Activated CD4-positive, alpha-beta T cell treated with anti-CD3 and anti-CD28 coated beads, Interleukin-2, amount 10 ng/mL, durations not matched to agents 24 days and 14 days (primary cell): ENCODE results near the gene VAMP1. TPM values are rescaled to one million over a fixed set of nuclear protein-coding genes. Genes with fewer than 3 reads are reported as not detected.
"Not testable (repeated sequence)": the region's sequence is repeated elsewhere in the genome, so short reads cannot be mapped to it uniquely, and the experiment has no call there.

ENCODE experiments used
- DNase-seq: peaks from one replicate; pipeline ENCODE4 v3.0.0; 2022
- H3K27ac Mint-ChIP-seq: one replicate; pipeline ENCODE4 v1.8.0; 2022; ENCODE audit warnings: mild to moderate bottlenecking, mixed read lengths
- H3K27me3 Mint-ChIP-seq: one replicate; pipeline ENCODE4 v1.8.0; 2022; ENCODE audit warnings: mixed read lengths
- H3K36me3 Mint-ChIP-seq: one replicate; pipeline ENCODE4 v1.8.0; 2022; ENCODE audit warnings: low read depth, mild to moderate bottlenecking, mixed read lengths
- H3K4me1 Mint-ChIP-seq: one replicate; pipeline ENCODE4 v1.8.0; 2021; ENCODE audit warnings: mixed read lengths
- H3K4me3 Mint-ChIP-seq: one replicate; pipeline ENCODE4 v1.8.0; 2022; ENCODE audit warnings: mild to moderate bottlenecking, moderate library complexity, mixed read lengths
- H3K9me3 Mint-ChIP-seq: one replicate; pipeline ENCODE4 v1.8.0; 2021; ENCODE audit warnings: mixed read lengths
- intact Hi-C: fragments of 100-400 bp; cut with micrococcal nuclease; formaldehyde crosslinking; loops from one replicate; pipeline ENCODE4 v1.15.1; 2023
- total RNA-seq: library from RNA; stranded (reverse); gene quantifications from 2 replicates; pipeline ENCODE4 v1.2.3, GENCODE V29; 2022

VAMP1 gene, protein sequence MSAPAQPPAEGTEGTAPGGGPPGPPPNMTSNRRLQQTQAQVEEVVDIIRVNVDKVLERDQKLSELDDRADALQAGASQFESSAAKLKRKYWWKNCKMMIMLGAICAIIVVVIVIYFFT
- 50.0 and 51.2 TPM in 2 replicates for total RNA-seq

- H3K4me1 Mint-ChIP-seq = peaks cover 52% of the 10 kb centered on the region
- H3K9me3 Mint-ChIP-seq = no peaks in the 10 kb centered on the region
Measured at GRCh38 chr12:6470375-6471163, at the start of gene VAMP1. Gene VAMP1 (minus strand): TSS chr12:6470677. CDS start chr12:6470531, 146 bp downstream.

DNA sequence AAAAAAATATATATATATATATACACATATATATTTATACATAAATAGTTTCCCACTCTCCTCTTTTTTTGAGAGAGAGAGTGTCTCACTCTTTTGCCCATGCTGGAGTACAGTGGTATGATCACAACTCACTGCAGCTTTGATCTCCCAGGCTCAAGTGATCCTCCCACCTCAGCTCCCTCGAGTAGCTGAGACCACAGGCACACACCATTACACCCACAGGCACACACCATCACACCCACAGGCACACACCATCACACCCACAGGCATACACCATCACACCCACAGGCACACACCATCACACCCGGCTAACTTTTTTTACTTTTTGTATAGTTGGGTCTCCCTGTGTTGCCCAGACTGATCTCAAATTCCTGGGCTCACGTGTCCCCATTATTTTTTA is 49.7 kb upstream of the VAMP1 start:
- intact Hi-C loops = no loop called here
- Mint-ChIP-seq H3K27ac (peak overlapping the region; percentile 79), H3K9me3 (no peaks in the 10 kb centered on the region), H3K4me3 (no peak overlapping the region), H3K4me1 (peaks cover 6% of the 10 kb centered on the region), H3K27me3 (no peaks in the 10 kb centered on the region), H3K36me3 (peaks cover 75% of the 10 kb centered on the region)
- no peak for DNase-seq

More at GRCh38 chr12:6470375-6471163, at the start of gene VAMP1:
- peak within 1 kb of the TSS; percentile 91 for H3K27ac Mint-ChIP-seq
- peaks cover 40% of the 10 kb centered on the region for H3K36me3 Mint-ChIP-seq
- peak; percentile 99 for DNase-seq
- H3K4me3 Mint-ChIP-seq = peak within 1 kb of the TSS; percentile 94
- intact Hi-C loops = loop anchor here (1.0 kb wide), 4 partner anchors 8 to 62 kb away; partner anchors contain the start of gene MRPL51
- H3K27me3 Mint-ChIP-seq = peaks cover 1% of the 10 kb centered on the region

DNA sequence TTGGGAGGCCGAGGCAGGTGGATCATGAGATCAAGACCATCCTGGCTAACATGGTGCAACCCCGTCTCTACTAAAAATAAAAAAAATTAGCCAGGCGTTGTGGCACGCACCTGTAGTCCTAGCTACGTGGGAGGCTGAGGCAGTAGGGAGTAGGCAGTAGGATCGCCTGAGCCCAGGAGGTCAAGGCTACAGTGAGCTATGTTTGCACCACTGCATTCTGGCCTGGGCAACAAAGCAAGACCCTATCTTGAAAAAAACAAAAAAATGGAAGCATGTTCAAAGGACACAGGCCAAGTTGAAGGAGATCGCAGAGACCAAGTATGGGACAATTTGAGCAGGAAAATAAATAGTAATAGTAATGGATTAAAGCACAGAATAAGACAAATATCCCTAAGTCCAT is 37.6 kb upstream of the VAMP1 start:
- DNase-seq = no peak
- Mint-ChIP-seq H3K27me3 (no peaks in the 10 kb centered on the region), H3K36me3 (peaks cover 40% of the 10 kb centered on the region), H3K4me3 (no peak overlapping the region), H3K4me1 (peaks cover 14% of the 10 kb centered on the region), H3K9me3 (no peaks in the 10 kb centered on the region), H3K27ac (no peak overlapping the region)
- intact Hi-C loops = no loop called here

GRCh38 chr12:6507102-6507998 is 36.9 kb upstream of the VAMP1 start:
- no peaks in the 10 kb centered on the region for H3K9me3 Mint-ChIP-seq
- H3K27ac Mint-ChIP-seq = peak overlapping the region; percentile 34
- H3K36me3 Mint-ChIP-seq = peaks cover 35% of the 10 kb centered on the region
- DNase-seq = no peak
- H3K4me1 Mint-ChIP-seq = peaks cover 14% of the 10 kb centered on the region
- no peak overlapping the region for H3K4me3 Mint-ChIP-seq
- H3K27me3 Mint-ChIP-seq = no peaks in the 10 kb centered on the region
- intact Hi-C loops = no loop called here

DNA sequence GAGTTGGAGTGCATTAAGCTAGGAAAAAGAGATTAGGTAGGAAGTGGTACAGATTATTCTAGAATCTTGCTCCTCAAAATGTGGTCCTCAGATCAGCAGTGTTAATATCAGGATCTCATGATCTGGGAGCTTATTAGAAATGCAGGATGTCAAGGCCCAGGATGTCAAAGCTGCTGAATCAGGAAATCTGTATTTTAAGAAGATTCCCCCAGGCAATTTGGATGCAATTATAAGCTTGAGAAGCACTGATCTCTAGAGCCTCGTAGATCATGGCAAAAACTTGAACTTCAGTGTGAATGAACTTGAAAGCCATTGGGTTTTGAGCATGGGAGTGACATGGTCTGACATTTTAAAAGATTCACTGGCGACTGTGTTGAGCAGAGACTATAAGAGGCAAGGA is 30.0 kb upstream of the VAMP1 start:
- Mint-ChIP-seq H3K4me3 (no peak overlapping the region), H3K36me3 (peaks cover 29% of the 10 kb centered on the region), H3K4me1 (peaks cover 15% of the 10 kb centered on the region), H3K27ac (no peak overlapping the region), H3K9me3 (no peaks in the 10 kb centered on the region), H3K27me3 (no peaks in the 10 kb centered on the region)
- DNase-seq = no peak
- intact Hi-C loops = no loop called here

- H3K27me3 Mint-ChIP-seq, DNase-seq, H3K9me3 Mint-ChIP-seq, intact Hi-C loops: not testable (repeated sequence)
- peak overlapping the region; percentile 39 for H3K27ac Mint-ChIP-seq
- peaks cover 25% of the 10 kb centered on the region for H3K4me1 Mint-ChIP-seq
- H3K36me3 Mint-ChIP-seq = peaks cover 36% of the 10 kb centered on the region
- peak overlapping the region; percentile 52 for H3K4me3 Mint-ChIP-seq
Measured at GRCh38 chr12:6497291-6497690, 26.8 kb upstream of the VAMP1 start.

DNA sequence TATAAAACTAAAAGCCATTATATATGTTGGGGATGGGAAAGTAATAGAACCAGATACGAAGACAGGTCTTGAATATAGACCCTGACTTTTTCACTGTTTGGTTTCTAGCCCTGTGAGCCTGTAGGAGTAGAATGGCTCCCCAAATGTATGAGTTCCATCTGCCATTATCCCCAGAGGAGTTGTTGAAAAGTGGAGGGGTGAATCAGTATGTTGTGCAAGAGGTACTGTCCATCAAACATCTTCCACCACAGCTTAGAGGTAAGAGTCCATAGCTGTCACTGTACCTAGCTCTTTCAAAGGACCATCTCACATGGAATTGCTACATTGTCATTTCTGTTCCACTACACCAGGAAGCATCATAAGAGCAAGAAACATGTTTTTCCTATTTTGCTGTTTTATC is 24.5 kb upstream of the VAMP1 start:
- Mint-ChIP-seq H3K27ac (peak overlapping the region; percentile 97), H3K4me1 (peaks cover 34% of the 10 kb centered on the region), H3K4me3 (peak overlapping the region; percentile 95), H3K27me3 (no peaks in the 10 kb centered on the region), H3K36me3 (peaks cover 46% of the 10 kb centered on the region), H3K9me3 (no peaks in the 10 kb centered on the region)
- no peak for DNase-seq
- intact Hi-C loops = loop anchor here (1.0 to 5.0 kb wide), 2 partner anchors 37 to 357 kb away; partner anchors contain the start of genes CDCA3 and USP5

DNA sequence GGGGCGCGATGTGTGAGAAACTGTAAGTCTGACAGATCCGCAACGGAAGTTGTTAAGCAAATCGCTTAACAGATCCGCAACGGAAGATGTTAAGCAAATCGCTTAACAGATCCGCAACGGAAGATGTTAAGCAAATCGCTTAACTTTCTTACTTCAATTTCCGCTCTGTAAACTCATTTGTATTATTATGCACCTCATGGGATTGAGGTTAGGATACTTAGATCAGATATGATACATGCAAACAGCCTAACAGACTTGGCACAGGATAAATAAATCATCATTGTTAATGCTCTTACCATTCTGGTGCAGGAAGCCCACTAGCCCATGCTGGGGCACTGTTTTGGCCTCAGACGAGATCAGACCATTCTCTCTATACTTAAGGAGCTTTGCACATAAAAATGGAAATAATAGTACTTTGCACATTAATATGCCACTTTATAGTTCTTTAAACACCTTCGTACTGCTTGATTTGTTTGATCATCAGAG is 23.8 kb upstream of the VAMP1 start:
- Mint-ChIP-seq H3K27me3 (no peaks in the 10 kb centered on the region), H3K27ac (peak overlapping the region; percentile 97), H3K9me3 (no peaks in the 10 kb centered on the region), H3K36me3 (peaks cover 45% of the 10 kb centered on the region), H3K4me3 (peak overlapping the region; percentile 95), H3K4me1 (peaks cover 34% of the 10 kb centered on the region)
- intact Hi-C loops = loop anchor here (1.0 to 5.0 kb wide), 2 partner anchors 38 to 358 kb away; partner anchors contain the start of genes CDCA3 and USP5
- DNase-seq = no peak

DNA sequence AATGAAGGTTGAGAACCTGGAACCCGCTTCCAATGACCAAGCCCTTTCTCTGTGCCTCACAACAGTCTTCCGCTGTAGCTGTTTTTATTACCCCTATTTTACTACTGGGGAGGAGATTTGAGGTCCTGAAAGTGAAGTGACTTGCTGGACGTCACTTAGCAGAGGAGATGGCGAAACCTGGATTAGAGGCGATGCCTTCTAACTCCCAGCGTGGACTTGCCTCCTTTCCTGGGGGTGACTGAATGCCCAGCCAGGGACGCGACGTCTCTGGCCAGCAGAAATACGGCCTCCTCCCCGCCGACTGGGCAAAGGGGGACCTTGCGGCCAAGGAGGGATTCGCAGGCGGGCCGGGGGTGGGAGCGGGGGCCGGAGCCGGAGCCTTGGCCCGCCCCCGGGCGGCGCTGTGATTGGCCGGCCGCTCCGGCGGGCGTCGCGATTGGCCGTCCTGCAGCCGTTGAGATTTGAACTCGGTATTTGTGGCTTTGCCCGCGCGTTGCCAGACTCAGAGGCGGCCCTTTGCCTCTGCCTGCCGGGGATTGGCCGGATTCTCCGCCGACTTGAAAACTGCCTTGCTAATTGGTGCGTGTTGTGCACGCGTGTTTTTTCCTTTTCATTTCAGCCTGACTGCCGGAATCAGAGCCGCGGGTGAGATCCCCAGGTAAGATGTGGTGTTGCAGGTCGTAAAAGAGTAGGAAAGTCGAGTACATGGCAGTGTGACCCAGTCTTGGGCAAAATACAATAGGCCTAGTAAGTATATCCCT is 23.2 kb upstream of the VAMP1 start, which contains the start of gene NCAPD2:
Gene NCAPD2, plus strand, starts transcription at position 606 of the 761 bp plus-strand sequence. CDS start 997 bp downstream, outside the sequence.
- Mint-ChIP-seq H3K4me3 (peak within 1 kb of the TSS; percentile 95), H3K27ac (peak within 1 kb of the TSS; percentile 98), H3K36me3 (peaks cover 43% of the 10 kb centered on the region), H3K9me3 (no peaks in the 10 kb centered on the region), H3K27me3 (no peaks in the 10 kb centered on the region), H3K4me1 (peaks cover 34% of the 10 kb centered on the region)
- intact Hi-C loops = loop anchor here (1.0 to 5.0 kb wide), 7 partner anchors 23 to 359 kb away; partner anchors contain the start of genes CDCA3, ING4, USP5 and VAMP1
- DNase-seq = peak; percentile 99

DNA sequence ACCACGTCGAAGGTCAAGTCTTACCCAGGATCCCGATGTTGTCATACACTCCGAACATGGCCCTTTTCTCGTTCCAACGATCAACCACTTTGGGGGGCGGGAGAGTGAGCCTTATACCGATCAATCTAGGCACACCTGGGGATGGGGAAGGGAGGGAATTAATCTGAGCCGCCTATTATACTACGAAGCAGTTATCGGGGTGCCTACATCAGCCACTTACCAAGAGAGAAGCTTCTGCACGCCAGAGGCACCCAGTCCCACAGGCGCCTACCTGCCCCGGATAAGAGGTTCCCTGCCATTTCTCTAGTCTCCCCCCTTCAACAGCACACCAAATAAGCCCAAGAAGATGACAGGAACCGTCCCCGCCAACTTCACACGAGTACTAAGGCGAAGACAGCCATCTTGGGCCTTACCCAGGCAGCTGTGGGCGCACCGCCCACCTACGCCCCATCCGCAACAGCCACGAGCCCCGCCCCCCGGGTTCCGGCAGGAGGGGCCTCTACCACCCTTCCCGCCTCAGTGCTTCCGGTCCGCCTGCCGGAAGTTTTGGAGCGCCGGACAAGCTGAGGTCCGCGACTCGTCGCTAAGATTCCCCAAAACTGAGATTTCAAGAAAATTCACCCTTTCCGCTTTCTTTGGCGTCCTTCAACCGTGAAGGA is 22.5 kb upstream of the VAMP1 start, which contains the start of gene MRPL51:
Gene MRPL51, minus strand, starts transcription at position 425 of the 659 bp plus-strand sequence. Its CDS starts 126 bp downstream, at position 299.
- no peaks in the 10 kb centered on the region for H3K9me3 Mint-ChIP-seq
- H3K27ac Mint-ChIP-seq = peak within 1 kb of the TSS; percentile 98
- H3K36me3 Mint-ChIP-seq = peaks cover 40% of the 10 kb centered on the region
- DNase-seq = peak; percentile 99
- no peaks in the 10 kb centered on the region for H3K27me3 Mint-ChIP-seq
- H3K4me3 Mint-ChIP-seq = peak within 1 kb of the TSS; percentile 95
- peaks cover 34% of the 10 kb centered on the region for H3K4me1 Mint-ChIP-seq
- intact Hi-C loops = loop anchor here (1.0 to 5.0 kb wide), 6 partner anchors 23 to 359 kb away; partner anchors contain the start of genes CDCA3, ING4, USP5 and VAMP1

DNA sequence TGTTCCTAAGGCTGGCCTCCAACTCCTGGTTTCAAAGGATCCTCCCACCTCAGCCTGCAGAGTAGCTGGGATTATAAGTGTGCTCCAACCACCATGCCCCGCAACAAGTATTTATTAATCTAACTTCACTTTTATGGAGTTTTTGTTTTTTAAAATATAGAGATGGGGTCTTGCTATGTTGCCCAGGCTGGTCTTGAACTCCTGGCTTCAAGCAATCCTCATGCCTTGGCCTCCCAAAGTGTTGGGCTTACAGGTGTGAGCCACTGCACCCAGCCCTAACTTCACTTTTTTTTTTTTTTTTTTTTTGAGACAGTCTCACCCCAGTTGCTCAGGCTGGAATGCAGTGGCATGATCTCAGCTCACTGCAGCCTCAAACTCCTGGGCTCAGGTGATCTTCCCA is 20.2 kb upstream of the VAMP1 start:
- not testable (repeated sequence) for H3K4me3 Mint-ChIP-seq, H3K27ac Mint-ChIP-seq, H3K9me3 Mint-ChIP-seq, DNase-seq, H3K27me3 Mint-ChIP-seq
- intact Hi-C loops = loop anchor here (5.0 kb wide), 1 partner anchor 362 kb away; the partner anchor contains the start of genes CDCA3 and USP5
- Mint-ChIP-seq H3K36me3 (peaks cover 23% of the 10 kb centered on the region), H3K4me1 (peaks cover 20% of the 10 kb centered on the region)

DNA sequence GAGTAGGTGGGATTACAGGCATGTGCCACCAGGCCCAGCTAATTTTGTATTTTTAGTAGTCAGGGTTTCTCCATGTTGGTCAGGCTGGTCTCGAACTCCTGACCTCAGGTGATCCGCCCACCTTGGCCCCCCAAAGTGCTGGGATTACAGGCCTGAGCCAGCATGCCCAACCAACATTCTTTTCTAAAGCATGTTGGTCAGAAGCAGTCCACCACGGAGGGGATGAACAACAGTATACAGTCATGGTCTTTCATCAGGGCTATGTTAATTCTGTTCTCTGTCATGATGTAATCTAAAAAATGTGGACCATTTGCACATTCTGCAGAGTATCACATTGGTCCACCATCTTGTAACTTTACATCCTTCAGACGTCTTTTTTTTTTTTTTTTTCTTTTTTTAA is 19.0 kb upstream of the VAMP1 start:
- Mint-ChIP-seq H3K9me3 (no peaks in the 10 kb centered on the region), H3K36me3 (peaks cover 15% of the 10 kb centered on the region), H3K4me1 (peaks cover 12% of the 10 kb centered on the region), H3K27ac (no peak overlapping the region), H3K4me3 (no peak overlapping the region), H3K27me3 (no peaks in the 10 kb centered on the region)
- intact Hi-C loops = no loop called here
- no peak for DNase-seq
